ENCODE results near the gene SPDYE6.
"Not testable (repeated sequence)": the region's sequence is repeated elsewhere in the genome, so short reads cannot be mapped to it uniquely, and the experiment has no call there.

Gene SPDYE6

GRCh38 chr7:102363549-102364393 lies 7.5 kb upstream of the SPDYE6 start:
- peak; percentile 98 for DNase-seq

- not testable (repeated sequence) for DNase-seq
These were observed 9.3 kb downstream of the SPDYE6 start for GRCh38 chr7:102346983-102347382.

- not testable (repeated sequence) for DNase-seq
These were observed 15.5 kb downstream of the SPDYE6 start for GRCh38 chr7:102340599-102341368.

GRCh38 chr7:102337420-102337819 lies 18.8 kb downstream of the SPDYE6 start:
- DNase-seq, result not testable (repeated sequence)

GRCh38 chr7:102337002-102337401 lies 19.2 kb downstream of the SPDYE6 start:
- DNase-seq, result not testable (repeated sequence)

GRCh38 chr7:102335574-102335973 lies 20.7 kb downstream of the SPDYE6 start:
- not testable (repeated sequence) for DNase-seq

- not testable (repeated sequence) for DNase-seq
These were observed 25.4 kb downstream of the SPDYE6 start for GRCh38 chr7:102330666-102331460.

GRCh38 chr7:102329366-102329765 lies 26.9 kb downstream of the SPDYE6 start:
- DNase-seq, result not testable (repeated sequence)

GRCh38 chr7:102328863-102329262 lies 27.4 kb downstream of the SPDYE6 start:
- not testable (repeated sequence) for DNase-seq

- DNase-seq, result not testable (repeated sequence)
These were observed 29.1 kb downstream of the SPDYE6 start for GRCh38 chr7:102327183-102327582.

- DNase-seq, result no peak
These were observed 29.9 kb downstream of the SPDYE6 start for GRCh38 chr7:102326157-102326889.

GRCh38 chr7:102325106-102325505 lies 31.1 kb downstream of the SPDYE6 start:
- DNase-seq, result not testable (repeated sequence)

- DNase-seq, result no peak
These were observed 32.4 kb downstream of the SPDYE6 start for GRCh38 chr7:102323914-102324195.

- no peak for DNase-seq
These were observed 34.0 kb downstream of the SPDYE6 start for GRCh38 chr7:102322202-102322715.

GRCh38 chr7:102321351-102322201 lies 34.7 kb downstream of the SPDYE6 start:
- DNase-seq, result peak; percentile 8

- DNase-seq, result no peak
These were observed 35.5 kb downstream of the SPDYE6 start for GRCh38 chr7:102320601-102321350.

GRCh38 chr7:102320181-102320580 lies 36.1 kb downstream of the SPDYE6 start:
- no peak for DNase-seq

- no peak for DNase-seq
These were observed 36.6 kb downstream of the SPDYE6 start for GRCh38 chr7:102319671-102320070.

- no peak for DNase-seq
These were observed 37.7 kb downstream of the SPDYE6 start for GRCh38 chr7:102318482-102318971.

All from inflammatory macrophage treated with lipopolysaccharide for 4 hours (primary cell).